ENCODE measurements around the gene LYST.
"Not testable (repeated sequence)": the region's sequence is repeated elsewhere in the genome, so short reads cannot be mapped to it uniquely, and the experiment has no call there.

Gene LYST, protein sequence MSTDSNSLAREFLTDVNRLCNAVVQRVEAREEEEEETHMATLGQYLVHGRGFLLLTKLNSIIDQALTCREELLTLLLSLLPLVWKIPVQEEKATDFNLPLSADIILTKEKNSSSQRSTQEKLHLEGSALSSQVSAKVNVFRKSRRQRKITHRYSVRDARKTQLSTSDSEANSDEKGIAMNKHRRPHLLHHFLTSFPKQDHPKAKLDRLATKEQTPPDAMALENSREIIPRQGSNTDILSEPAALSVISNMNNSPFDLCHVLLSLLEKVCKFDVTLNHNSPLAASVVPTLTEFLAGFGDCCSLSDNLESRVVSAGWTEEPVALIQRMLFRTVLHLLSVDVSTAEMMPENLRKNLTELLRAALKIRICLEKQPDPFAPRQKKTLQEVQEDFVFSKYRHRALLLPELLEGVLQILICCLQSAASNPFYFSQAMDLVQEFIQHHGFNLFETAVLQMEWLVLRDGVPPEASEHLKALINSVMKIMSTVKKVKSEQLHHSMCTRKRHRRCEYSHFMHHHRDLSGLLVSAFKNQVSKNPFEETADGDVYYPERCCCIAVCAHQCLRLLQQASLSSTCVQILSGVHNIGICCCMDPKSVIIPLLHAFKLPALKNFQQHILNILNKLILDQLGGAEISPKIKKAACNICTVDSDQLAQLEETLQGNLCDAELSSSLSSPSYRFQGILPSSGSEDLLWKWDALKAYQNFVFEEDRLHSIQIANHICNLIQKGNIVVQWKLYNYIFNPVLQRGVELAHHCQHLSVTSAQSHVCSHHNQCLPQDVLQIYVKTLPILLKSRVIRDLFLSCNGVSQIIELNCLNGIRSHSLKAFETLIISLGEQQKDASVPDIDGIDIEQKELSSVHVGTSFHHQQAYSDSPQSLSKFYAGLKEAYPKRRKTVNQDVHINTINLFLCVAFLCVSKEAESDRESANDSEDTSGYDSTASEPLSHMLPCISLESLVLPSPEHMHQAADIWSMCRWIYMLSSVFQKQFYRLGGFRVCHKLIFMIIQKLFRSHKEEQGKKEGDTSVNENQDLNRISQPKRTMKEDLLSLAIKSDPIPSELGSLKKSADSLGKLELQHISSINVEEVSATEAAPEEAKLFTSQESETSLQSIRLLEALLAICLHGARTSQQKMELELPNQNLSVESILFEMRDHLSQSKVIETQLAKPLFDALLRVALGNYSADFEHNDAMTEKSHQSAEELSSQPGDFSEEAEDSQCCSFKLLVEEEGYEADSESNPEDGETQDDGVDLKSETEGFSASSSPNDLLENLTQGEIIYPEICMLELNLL (N-terminal part only)

GRCh38 chr1:235866205-235866912 is at the start of gene LYST:
Gene LYST (minus strand): TSS chr1:235866906. CDS start chr1:235830417, 36,489 bp downstream.
- TF ChIP-seq, protein P1, sequence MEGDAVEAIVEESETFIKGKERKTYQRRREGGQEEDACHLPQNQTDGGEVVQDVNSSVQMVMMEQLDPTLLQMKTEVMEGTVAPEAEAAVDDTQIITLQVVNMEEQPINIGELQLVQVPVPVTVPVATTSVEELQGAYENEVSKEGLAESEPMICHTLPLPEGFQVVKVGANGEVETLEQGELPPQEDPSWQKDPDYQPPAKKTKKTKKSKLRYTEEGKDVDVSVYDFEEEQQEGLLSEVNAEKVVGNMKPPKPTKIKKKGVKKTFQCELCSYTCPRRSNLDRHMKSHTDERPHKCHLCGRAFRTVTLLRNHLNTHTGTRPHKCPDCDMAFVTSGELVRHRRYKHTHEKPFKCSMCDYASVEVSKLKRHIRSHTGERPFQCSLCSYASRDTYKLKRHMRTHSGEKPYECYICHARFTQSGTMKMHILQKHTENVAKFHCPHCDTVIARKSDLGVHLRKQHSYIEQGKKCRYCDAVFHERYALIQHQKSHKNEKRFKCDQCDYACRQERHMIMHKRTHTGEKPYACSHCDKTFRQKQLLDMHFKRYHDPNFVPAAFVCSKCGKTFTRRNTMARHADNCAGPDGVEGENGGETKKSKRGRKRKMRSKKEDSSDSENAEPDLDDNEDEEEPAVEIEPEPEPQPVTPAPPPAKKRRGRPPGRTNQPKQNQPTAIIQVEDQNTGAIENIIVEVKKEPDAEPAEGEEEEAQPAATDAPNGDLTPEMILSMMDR (IDR thresholded peaks at IDR 0.05; ENCODE audit: insufficient read depth, low read depth, low read length, missing control alignments), result peak; percentile 55
- DNase-seq (ENCODE audit: low read depth), result peak; percentile 78

DNA sequence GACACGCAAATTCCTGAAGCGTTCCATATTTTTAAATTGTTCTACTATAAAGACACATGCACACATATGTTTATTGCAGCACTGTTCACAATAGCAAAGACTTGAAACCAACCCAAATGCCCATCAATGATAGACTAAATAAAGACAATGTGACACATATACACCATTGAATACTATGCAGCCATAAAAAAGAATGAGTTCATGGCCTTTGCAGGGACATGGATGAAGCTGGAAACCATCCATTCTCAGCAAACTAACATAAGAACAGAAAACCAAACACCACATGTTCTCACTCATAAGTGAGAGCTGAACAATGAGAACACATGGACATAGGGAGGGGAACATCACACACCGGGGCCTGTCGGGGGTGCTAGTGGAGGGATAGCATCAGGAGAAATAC is 48.8 kb upstream of the LYST start:
- DNase-seq (ENCODE audit: low read depth); H3K4me3 ChIP-seq (ENCODE audit: low read depth, low read length): not testable (repeated sequence)

More at GRCh38 chr1:235866205-235866912, at the start of gene LYST:
- H3K4me3 ChIP-seq (ENCODE audit: low read depth, low read length), result peak within 1 kb of the TSS; percentile 84

- no peak overlapping the region for H3K4me3 ChIP-seq (ENCODE audit: low read depth, low read length)
- DNase-seq (ENCODE audit: low read depth), result no peak
- TF ChIP-seq, protein P1 (IDR thresholded peaks at IDR 0.05; ENCODE audit: insufficient read depth, low read depth, low read length, missing control alignments), result no peak
Observed at GRCh38 chr1:235913311-235913710, 46.6 kb upstream of the LYST start.

DNA sequence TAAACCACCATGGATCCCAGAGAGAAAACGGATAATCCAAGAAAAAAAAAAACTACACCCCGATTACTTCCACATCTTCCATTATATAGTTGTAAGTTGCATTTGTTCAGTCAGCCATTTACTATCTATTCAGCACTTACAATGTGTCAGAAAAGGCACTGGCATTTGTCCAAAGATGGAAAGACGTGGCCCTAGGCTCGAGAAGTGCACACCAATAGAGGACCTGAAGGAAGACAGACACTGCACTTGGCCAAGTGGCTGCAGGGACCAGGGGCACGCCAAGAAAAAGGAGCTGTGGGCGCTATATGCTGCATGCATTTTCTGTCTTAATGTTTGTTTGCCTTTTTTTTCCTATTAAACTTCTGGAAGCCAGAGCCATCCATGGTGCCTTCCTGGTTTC is 45.2 kb upstream of the LYST start:
- no peak overlapping the region for H3K4me3 ChIP-seq (ENCODE audit: low read depth, low read length)
- TF ChIP-seq, protein P1 (IDR thresholded peaks at IDR 0.05; ENCODE audit: insufficient read depth, low read depth, low read length, missing control alignments), result no peak
- no peak for DNase-seq (ENCODE audit: low read depth)

DNA sequence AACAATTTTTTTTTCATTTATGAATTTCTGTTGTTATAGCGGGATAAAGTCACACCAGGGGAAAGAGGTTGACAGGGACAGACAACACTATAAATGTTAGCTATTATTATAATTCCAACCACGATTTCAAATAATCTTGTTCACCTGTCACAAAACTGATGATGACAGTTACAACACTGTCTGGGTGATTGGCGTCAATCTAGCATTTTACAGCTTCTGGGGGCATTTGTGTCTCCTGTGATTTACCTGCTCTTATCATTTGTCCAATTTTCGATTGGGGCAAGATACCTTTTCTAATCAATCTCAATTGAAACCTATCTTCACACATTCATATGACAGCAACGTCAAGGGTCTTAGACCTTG is 44.6 kb upstream of the LYST start:
- H3K4me3 ChIP-seq (ENCODE audit: low read depth, low read length), result no peak overlapping the region
- TF ChIP-seq, protein P1 (IDR thresholded peaks at IDR 0.05; ENCODE audit: insufficient read depth, low read depth, low read length, missing control alignments), result no peak
- DNase-seq (ENCODE audit: low read depth), result no peak

GRCh38 chr1:235910357-235911299 is 43.9 kb upstream of the LYST start:
- TF ChIP-seq, protein P1 (IDR thresholded peaks at IDR 0.05; ENCODE audit: insufficient read depth, low read depth, low read length, missing control alignments), result no peak

More at GRCh38 chr1:235910357-235911299, 43.9 kb upstream of the LYST start:
- no peak overlapping the region for H3K4me3 ChIP-seq (ENCODE audit: low read depth, low read length)
- peak; percentile 52 for DNase-seq (ENCODE audit: low read depth)
